ENCODE results near the gene FAM114A2.

DNA sequence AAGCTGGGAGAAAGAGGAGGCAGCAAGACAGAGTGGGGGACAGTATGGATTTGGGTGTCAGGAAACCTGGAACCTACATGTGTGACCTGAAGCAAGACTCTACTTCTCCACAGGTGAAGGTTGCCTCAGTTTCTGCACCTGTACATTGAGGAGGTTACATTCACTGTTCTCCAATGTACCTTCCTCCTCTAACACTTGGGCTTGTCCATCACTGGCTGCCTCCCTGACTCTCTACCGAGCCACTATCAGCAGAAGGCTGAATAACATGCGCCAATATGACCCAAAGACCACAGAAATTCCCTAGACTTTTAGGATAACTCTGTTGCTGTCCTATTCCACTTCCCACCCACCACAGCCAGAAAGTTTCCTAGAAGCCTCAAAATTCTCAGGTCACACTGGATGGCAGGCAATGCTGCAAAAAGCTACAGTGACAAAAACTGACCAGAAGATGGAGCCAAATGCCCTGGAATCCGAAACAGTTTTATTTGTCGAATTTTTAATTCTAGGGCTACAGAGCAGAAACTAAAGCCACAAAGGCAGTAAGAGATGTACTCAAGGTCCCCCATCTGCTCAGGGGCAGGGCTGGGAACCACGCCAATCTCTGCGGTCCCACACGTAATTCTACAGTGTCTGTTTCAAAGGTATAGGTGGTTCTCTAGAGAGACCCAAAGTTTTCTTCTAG lies 64.4 kb downstream of the FAM114A2 start:
- TF ChIP-seq POLR2AphosphoS5 (IDR thresholded peaks at IDR 0.05): no peak
- TF ChIP-seq, protein P1, sequence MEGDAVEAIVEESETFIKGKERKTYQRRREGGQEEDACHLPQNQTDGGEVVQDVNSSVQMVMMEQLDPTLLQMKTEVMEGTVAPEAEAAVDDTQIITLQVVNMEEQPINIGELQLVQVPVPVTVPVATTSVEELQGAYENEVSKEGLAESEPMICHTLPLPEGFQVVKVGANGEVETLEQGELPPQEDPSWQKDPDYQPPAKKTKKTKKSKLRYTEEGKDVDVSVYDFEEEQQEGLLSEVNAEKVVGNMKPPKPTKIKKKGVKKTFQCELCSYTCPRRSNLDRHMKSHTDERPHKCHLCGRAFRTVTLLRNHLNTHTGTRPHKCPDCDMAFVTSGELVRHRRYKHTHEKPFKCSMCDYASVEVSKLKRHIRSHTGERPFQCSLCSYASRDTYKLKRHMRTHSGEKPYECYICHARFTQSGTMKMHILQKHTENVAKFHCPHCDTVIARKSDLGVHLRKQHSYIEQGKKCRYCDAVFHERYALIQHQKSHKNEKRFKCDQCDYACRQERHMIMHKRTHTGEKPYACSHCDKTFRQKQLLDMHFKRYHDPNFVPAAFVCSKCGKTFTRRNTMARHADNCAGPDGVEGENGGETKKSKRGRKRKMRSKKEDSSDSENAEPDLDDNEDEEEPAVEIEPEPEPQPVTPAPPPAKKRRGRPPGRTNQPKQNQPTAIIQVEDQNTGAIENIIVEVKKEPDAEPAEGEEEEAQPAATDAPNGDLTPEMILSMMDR (IDR thresholded peaks at IDR 0.05): peak in 5 of 7 experiments; percentile 47 to 63 (median 60)
- TF ChIP-seq POLR2A (IDR thresholded peaks at IDR 0.05): no peak

Measured in stomach (tissue), 4 donors.